Progenitor cell of endocrine pancreas (in vitro differentiated cells): ENCODE results near the gene TSN. TPM values are rescaled to one million over a fixed set of nuclear protein-coding genes. Genes with fewer than 3 reads are reported as not detected.
"Not testable (repeated sequence)": the region's sequence is repeated elsewhere in the genome, so short reads cannot be mapped to it uniquely, and the experiment has no call there.

Experiments
- DNase-seq: peaks from one replicate; pipeline ENCODE4 v3.0.0; 2021; ENCODE audit warnings: low spot score; ENCODE audit not compliant: unreplicated experiment
- H3K27ac Mint-ChIP-seq: 2 replicates; pipeline ENCODE4 v1.8.0; 2021; ENCODE audit warnings: mild to moderate bottlenecking, moderate library complexity, mixed read lengths
- H3K27me3 Mint-ChIP-seq: 2 replicates; pipeline ENCODE4 v1.8.0; 2021; ENCODE audit warnings: mixed read lengths
- H3K36me3 Mint-ChIP-seq: 2 replicates; pipeline ENCODE4 v1.8.0; 2022; ENCODE audit warnings: mixed read lengths; ENCODE audit not compliant: insufficient read depth
- H3K4me1 Mint-ChIP-seq: 2 replicates; pipeline ENCODE4 v1.8.0; 2021; ENCODE audit warnings: low read depth, mixed read lengths
- H3K4me3 Mint-ChIP-seq: 2 replicates; pipeline ENCODE4 v1.8.0; 2021; ENCODE audit warnings: low read depth, mild to moderate bottlenecking, moderate library complexity, mixed read lengths
- H3K9me3 Mint-ChIP-seq: 2 replicates; pipeline ENCODE4 v1.8.0; 2021; ENCODE audit warnings: low read depth, mixed read lengths
- CTCF ChIP-seq: fragments of 200-600 bp; sonication (generic); IDR thresholded peaks from one replicate; pipeline ENCODE4 v1.5.0; 2021; ENCODE audit warnings: antibody characterized with exemption, mild to moderate bottlenecking; ENCODE audit not compliant: unreplicated experiment
- total RNA-seq: library from RNA; stranded (reverse); gene quantifications from 2 replicates; pipeline ENCODE4 v1.2.1, GENCODE V29; 2021

TSN gene
- total RNA-seq, 1 donor from 2014 or later = 91.7 TPM

DNA sequence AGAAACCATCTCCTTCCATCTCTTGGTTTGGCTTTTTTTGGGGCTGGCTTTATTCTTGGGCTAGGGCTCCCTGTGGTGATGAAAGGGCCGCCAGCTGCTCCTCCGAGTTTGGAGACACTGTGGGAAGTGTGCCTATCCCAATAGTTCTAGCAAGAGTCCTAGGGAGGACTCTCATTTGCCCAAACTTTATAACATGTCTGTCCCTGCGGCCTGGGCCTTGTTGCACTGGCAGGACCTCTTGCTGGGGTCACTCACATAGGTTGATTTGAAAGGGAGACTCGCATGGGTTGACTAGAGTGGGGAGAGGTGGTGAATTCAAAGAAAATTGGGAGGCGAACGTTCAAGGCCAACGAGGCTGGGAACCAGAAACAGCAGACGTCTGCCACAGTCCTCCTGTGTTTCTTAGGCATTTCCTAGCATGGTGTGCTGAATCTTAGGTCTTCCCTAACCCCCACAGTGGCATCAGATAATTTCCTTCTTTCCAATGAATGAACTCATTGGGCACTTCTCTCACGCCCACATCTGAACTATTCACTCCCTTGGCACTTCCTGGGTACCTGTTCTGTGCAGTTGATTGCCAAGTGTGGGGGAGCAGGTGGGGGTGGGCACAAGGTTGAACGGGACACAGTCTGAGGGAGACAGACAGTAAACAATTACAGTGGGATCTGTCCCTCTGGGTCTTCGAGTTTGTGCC lies 45.5 kb upstream of the TSN start:
- Mint-ChIP-seq H3K27ac (no peak overlapping the region), H3K4me1 (peaks cover 16% of the 10 kb centered on the region), H3K36me3 (no peaks in the 10 kb centered on the region), H3K4me3 (no peak overlapping the region), H3K9me3 (no peaks in the 10 kb centered on the region), H3K27me3 (no peaks in the 10 kb centered on the region)
- TF ChIP-seq CTCF = no peak
- no peak for DNase-seq

DNA sequence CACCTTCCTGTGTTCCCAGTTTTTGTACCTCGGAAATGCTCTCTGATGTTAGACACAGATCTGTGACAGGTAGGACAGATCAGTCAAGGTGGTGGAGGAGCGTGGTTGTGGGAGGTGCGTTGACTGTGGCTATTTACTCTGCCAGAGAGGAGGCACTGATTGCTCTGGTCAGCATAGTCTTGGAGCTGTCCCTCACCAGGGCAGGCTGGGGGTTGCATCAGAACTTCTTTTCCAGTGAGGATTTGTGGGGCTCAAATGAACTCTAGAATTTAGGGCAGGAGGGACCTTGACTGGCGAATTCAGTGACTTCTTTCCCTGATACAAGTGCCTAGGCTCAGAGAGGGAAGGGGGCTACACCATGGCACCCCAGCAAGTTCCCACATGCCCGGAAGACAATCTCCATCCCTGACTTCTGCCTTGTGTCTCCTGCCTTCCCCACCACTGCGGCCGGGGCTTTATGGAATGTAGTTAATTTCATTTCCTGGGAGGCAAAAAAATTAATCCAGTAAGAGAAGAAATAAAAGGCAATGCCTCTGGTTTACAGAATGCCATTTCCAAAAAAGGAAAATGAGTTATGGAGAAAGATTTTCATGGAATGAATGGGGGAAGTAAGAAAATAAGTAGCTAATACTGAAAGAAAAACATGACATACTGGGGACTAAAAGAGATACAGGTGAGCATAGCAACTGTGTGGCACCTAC lies 44.8 kb upstream of the TSN start:
- H3K4me3 Mint-ChIP-seq = no peak overlapping the region
- no peak for DNase-seq
- no peaks in the 10 kb centered on the region for H3K27me3 Mint-ChIP-seq
- TF ChIP-seq CTCF = no peak
- no peak overlapping the region for H3K27ac Mint-ChIP-seq
- no peaks in the 10 kb centered on the region for H3K9me3 Mint-ChIP-seq
- peaks cover 16% of the 10 kb centered on the region for H3K4me1 Mint-ChIP-seq
- H3K36me3 Mint-ChIP-seq = no peaks in the 10 kb centered on the region

- H3K27ac Mint-ChIP-seq, H3K36me3 Mint-ChIP-seq, H3K27me3 Mint-ChIP-seq, H3K4me3 Mint-ChIP-seq, H3K9me3 Mint-ChIP-seq, DNase-seq: not testable (repeated sequence)
- peaks cover 18% of the 10 kb centered on the region for H3K4me1 Mint-ChIP-seq
Observed at GRCh38 chr2:121711481-121711880, 44.0 kb upstream of the TSN start.

DNA sequence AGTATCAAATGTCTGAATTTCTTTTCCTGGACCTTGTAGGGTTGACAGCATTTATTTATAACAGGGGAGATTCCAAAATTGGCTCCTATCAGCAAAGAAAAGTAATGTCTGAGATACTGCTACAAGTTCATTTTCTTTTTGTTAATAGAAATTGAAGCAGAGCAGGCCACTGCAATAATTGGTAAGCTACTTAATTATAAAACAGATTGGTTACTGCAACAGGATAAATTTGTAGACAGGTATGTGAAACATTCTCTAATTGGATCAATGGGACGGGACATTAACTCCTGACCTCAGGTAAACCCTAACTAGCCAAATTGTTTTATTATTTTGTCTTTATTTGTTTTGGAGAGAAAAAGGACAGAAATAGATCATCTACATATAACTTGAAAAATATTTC lies 39.3 kb upstream of the TSN start:
- Mint-ChIP-seq H3K27me3 (no peaks in the 10 kb centered on the region), H3K4me1 (peaks cover 2% of the 10 kb centered on the region), H3K27ac (no peak overlapping the region), H3K4me3 (no peak overlapping the region), H3K9me3 (no peaks in the 10 kb centered on the region), H3K36me3 (no peaks in the 10 kb centered on the region)
- TF ChIP-seq CTCF = no peak
- DNase-seq = no peak

DNA sequence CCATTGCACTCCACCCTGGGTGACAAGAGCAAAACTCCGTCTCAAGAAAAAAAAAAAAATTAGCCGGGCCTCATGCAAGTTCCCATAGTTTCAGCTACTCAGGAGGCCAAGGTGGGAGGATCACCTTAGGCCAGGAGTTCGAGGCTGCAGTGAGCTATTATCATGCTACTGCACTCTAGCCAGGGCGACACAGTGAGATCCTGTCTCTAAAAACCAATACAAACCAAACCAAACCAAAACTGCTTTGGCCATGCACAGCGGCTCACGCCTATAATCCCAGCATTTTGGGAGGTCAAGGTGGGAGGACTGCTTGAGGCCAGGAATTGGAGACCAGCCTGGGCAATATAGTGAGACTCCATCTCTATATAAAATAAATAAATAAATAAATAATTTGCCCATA lies 37.9 kb upstream of the TSN start:
- Mint-ChIP-seq H3K27me3 (no peaks in the 10 kb centered on the region), H3K4me1 (peaks cover 2% of the 10 kb centered on the region), H3K4me3 (no peak overlapping the region), H3K27ac (no peak overlapping the region), H3K9me3 (no peaks in the 10 kb centered on the region), H3K36me3 (no peaks in the 10 kb centered on the region)
- TF ChIP-seq CTCF = no peak
- no peak for DNase-seq

DNA sequence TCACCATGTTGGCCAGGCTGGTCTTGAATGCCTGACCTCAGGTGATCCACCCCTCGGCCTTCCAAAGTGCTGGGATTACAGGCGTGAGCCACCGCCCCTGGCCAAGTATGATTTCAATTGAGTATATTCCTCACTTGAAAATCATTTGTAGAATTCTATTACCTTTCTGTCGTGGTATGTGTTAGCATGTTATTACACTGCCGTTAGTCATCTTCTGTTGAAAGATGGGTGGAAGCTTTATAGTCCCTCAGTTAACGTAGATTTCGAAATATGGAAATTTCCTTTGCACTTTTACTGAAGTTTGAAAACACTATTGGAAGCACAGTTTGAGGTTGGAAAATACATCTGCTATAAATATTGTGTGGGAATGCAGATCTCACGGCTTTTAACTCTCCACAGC lies 33.5 kb upstream of the TSN start:
- Mint-ChIP-seq H3K4me1 (no peaks in the 10 kb centered on the region), H3K9me3 (no peaks in the 10 kb centered on the region)

More for the DNA sequence above, 33.5 kb upstream of the TSN start:
- DNase-seq = no peak
- Mint-ChIP-seq H3K27ac (no peak overlapping the region), H3K4me3 (no peak overlapping the region), H3K36me3 (peaks cover 1% of the 10 kb centered on the region), H3K27me3 (no peaks in the 10 kb centered on the region)
- no peak for TF ChIP-seq CTCF
